ENCODE measurements around the gene ZC3H13.

DNA sequence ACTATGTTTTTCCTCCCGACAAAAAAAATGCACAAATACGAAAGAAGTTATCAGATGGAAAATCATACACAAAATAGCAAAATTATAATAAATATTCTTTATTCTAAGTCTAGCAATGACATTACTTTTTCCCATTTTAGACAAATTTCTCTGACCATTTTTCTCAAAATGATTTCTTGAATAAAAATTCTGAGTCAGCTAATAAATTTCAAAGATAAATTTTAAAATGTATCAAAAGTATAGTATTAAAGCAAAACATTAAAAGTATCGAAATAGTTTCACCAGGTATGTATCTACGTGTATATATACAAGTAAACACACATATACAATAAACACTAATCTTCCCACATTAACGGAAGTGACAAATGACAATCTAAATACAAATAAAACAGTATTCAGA, 8.9 kb downstream of the ZC3H13 start:
- TF ChIP-seq POLR2AphosphoS5 (IDR thresholded peaks at IDR 0.05) (no peak), EP300 (IDR thresholded peaks at IDR 0.05) (no peak)
- TF ChIP-seq, protein P1, sequence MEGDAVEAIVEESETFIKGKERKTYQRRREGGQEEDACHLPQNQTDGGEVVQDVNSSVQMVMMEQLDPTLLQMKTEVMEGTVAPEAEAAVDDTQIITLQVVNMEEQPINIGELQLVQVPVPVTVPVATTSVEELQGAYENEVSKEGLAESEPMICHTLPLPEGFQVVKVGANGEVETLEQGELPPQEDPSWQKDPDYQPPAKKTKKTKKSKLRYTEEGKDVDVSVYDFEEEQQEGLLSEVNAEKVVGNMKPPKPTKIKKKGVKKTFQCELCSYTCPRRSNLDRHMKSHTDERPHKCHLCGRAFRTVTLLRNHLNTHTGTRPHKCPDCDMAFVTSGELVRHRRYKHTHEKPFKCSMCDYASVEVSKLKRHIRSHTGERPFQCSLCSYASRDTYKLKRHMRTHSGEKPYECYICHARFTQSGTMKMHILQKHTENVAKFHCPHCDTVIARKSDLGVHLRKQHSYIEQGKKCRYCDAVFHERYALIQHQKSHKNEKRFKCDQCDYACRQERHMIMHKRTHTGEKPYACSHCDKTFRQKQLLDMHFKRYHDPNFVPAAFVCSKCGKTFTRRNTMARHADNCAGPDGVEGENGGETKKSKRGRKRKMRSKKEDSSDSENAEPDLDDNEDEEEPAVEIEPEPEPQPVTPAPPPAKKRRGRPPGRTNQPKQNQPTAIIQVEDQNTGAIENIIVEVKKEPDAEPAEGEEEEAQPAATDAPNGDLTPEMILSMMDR (IDR thresholded peaks at IDR 0.05) = no peak
